Psoas muscle (tissue), 8 donors: ENCODE results near the gene OTOP3. TPM values are rescaled to one million over a fixed set of nuclear protein-coding genes. Genes with fewer than 3 reads are reported as not detected.

ENCODE experiments used
- ATAC-seq, 4 donors: fragments of 200-7000 bp; cut with Tn5 transposase; one replicate each; pipeline ENCODE4 v1.9.1; 2020; ENCODE audit warnings: moderate library complexity in 3 of 4, mild to moderate bottlenecking in 2 of 4
- DNase-seq, 2 donors: peaks; one replicate each; pipeline ENCODE4 v3.0.0-alpha.2; 2020
- H3K27ac ChIP-seq: fragments of 200-600 bp; one replicate; pipeline ENCODE4 v1.8.0; 2022
- H3K27me3 ChIP-seq, 3 donors: fragments of 200-600 bp in 1 of 3; one replicate each; pipeline versions ENCODE4 v1.6.1 to v1.8.0; 2013 to 2022; ENCODE audit warnings: low read length in 2 of 3, mild to moderate bottlenecking in 2 of 3, moderate library complexity in 1 of 3; ENCODE audit not compliant: insufficient read depth in 3 of 3
- H3K36me3 ChIP-seq, 2 donors: fragments of 200-600 bp in 1 of 2; one replicate each; pipeline versions ENCODE4 v1.6.1 to v1.8.0; 2013 to 2022; ENCODE audit warnings: low read depth in 1 of 2, mild to moderate bottlenecking in 1 of 2, moderate library complexity in 1 of 2; ENCODE audit not compliant: insufficient read depth in 1 of 2
- H3K4me1 ChIP-seq: fragments of 200-600 bp; one replicate; pipeline ENCODE4 v1.8.0; 2022
- H3K4me3 ChIP-seq: fragments of 200-600 bp; one replicate; pipeline ENCODE4 v1.8.0; 2022; ENCODE audit warnings: mild to moderate bottlenecking
- H3K9me3 ChIP-seq: fragments of 200-600 bp; one replicate; pipeline ENCODE4 v1.8.0; 2022
- CTCF ChIP-seq: fragments of 200-600 bp; IDR thresholded peaks from one replicate; pipeline ENCODE4 v1.8.0; 2022; ENCODE audit warnings: antibody characterized with exemption
- WGBS, 3 donors: extraction: QIAGEN DNeasy Blood & Tissue Kit; methylation state at CpG; one replicate each; pipeline versions ENCODE4 v1.1.6 to v1.1.7; 2013; 5-methylcytosine and 5-hydroxymethylcytosine counted together
- intact Hi-C, 2 donors: fragments of 100-400 bp; cut with DNase I; formaldehyde crosslinking; loops; one replicate each; pipeline versions ENCODE4 v1.11.0 to v1.14.2; 2022
- polyA plus RNA-seq, 3 donors: library from polyadenylated mRNA; stranded (reverse); fragments of 200-250 nt; gene quantifications; one replicate each; pipeline ENCODE4 v1.2.3, GENCODE V29; 2013
- total RNA-seq, 4 donors: library from RNA; stranded (reverse); fragmentation: NEBNext Ultra II Directional in 2 of 4; extraction: Animal tissue kit (Norgen Biotek cat#: 25700) in 2 of 4; gene quantifications; one replicate each; pipeline versions ENCODE4 v1.2.1 to v1.2.4, GENCODE V29; 2021 to 2023
- donor health status: healthy with polysubstance abuse.
- donor health status: DM: no; HTN: no; CAD: no; lungs with moderate emphysema.
- donor health status: Bipolar disorder and iron deficiency.
- donor health status: healthy.
- donor health status: DM: yes; HTN: yes; CAD: no.
- donor health status: DM: no; HTN: no; CAD: no.
- donor health status: DM: no; HTN: no; CAD: no.
- donor health status: DM: yes; HTN: yes; CAD: no.

The OTOP3 gene
- total and polyA plus RNA-seq, 7 donors, result 0.04 TPM; not detected in 6

DNA sequence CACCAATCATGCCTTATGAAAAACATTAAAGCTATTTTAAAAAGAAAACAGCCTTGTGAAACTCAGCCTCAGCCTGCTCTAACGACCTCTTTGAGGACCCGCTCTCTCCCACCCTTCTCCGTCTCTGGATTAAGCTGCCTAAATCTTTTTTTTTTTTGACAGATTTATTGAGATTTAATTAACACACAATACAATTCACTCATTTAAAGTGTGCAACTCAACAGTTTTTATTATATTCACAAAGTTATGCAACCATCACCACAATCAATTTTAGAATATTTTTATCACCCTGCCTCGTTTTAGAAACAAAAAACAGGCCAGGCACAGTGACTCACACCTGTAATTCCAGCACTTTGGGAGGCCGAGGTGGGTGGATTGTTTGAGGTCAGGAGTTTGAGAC is 60.1 kb downstream of the OTOP3 start:
- 86 to 91% (median 87%) methylated on average over 5 of the region's 5 CpGs for WGBS, 3 donors
- ATAC-seq (no peak), DNase-seq (no peak)
- TF ChIP-seq CTCF, result no peak
- Histone ChIP-seq H3K4me1 (peaks cover 4% of the 10 kb centered on the region), H3K36me3 (no peaks in the 10 kb centered on the region), H3K4me3 (no peak overlapping the region), H3K9me3 (no peaks in the 10 kb centered on the region), H3K27me3 (no peaks in the 10 kb centered on the region), H3K27ac (no peak overlapping the region)
- intact Hi-C loops, result no loop called here

DNA sequence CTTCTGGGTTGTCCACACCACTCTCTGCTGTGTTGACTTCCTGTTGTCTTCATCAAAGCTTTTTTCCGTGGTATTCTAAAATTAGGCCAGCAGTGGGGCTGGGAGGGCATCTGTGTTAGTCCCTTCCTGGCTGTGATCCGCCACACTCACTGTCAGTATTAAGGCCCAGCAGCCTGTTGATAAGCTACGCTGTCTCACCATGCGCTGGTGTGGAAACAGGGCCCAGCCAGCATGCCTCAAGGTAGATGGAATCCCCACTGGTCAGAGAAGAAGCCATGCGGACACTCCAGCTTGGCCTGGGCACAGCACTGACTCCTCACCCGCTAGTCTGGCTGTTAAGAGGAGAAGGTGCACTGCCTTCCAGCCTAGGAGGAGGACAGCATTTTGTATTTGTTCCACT is 63.1 kb downstream of the OTOP3 start:
- Histone ChIP-seq H3K27me3 (no peaks in the 10 kb centered on the region), H3K4me1 (no peaks in the 10 kb centered on the region), H3K36me3 (no peaks in the 10 kb centered on the region), H3K4me3 (no peak overlapping the region), H3K9me3 (no peaks in the 10 kb centered on the region), H3K27ac (no peak overlapping the region)
- DNase-seq (peak in 1 of 2 donors; percentile 21), ATAC-seq (no peak)
- TF ChIP-seq CTCF, result no peak
- intact Hi-C loops, result no loop called here
- 75 to 85% (median 81%) methylated on average over 6 of the region's 6 CpGs for WGBS, 3 donors

DNA sequence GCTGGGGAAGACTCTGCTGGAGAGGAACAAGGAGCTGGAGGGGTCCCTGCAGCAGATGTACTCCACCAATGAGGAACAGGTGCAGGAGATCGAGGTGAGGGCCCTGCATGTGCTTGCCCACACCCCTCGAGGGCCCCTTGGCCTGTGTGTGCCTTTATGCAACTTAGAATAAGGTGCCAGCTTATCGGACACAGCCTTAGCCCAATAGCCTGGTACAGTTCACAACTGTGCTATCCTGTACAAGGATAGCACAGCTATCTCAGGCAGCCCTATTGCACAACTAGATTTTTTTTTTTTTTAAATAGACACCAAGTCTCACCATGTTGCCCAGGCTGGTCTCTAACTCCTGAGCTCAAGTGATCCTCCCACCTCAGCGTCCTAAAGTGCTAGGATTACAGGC is 63.8 kb downstream of the OTOP3 start:
- Histone ChIP-seq H3K9me3 (no peaks in the 10 kb centered on the region), H3K27me3 (no peaks in the 10 kb centered on the region), H3K4me3 (no peak overlapping the region), H3K4me1 (no peaks in the 10 kb centered on the region), H3K36me3 (no peaks in the 10 kb centered on the region), H3K27ac (no peak overlapping the region)
- no peak for TF ChIP-seq CTCF
- ATAC-seq (no peak), DNase-seq (peak in 1 of 2 donors; percentile 15)
- 62 to 77% (median 76%) methylated on average over 4 of the region's 4 CpGs for WGBS, 3 donors
- intact Hi-C loops, result no loop called here

Other genes with a start within 250 kb of the OTOP3 start
- under 1 TPM in 2 of 4 donors, not detected in 2; 0.32 to 0.39 TPM for gene CD300LF, start 223.0 kb upstream of the OTOP3 start, total RNA-seq
- gene CD300LF, start 223.0 kb upstream of the OTOP3 start, polyA plus RNA-seq, result under 1 TPM in 2 of 3 donors, not detected in 1; 0.09 to 0.16 TPM
- under 1 TPM; 0.62 to 0.78 (median 0.67) TPM for gene RAB37, start 198.6 kb upstream of the OTOP3 start, total RNA-seq
- under 1 TPM; 0.69 to 0.82 (median 0.75) TPM for gene RAB37, start 198.6 kb upstream of the OTOP3 start, polyA plus RNA-seq
- gene NHERF1, start 187.3 kb upstream of the OTOP3 start, total RNA-seq, result 10 to 100 TPM in 1 of 4 donors, 1 to 10 TPM in 3; 3.9 to 16.6 (median 4.9) TPM
- gene NHERF1, start 187.3 kb upstream of the OTOP3 start, polyA plus RNA-seq, result 10 to 100 TPM in 1 of 3 donors, 1 to 10 TPM in 2; 2.4 to 37.1 (median 3.1) TPM
- 10 to 100 TPM; 15.2 to 32.8 (median 19.9) TPM for gene NAT9, start 159.6 kb upstream of the OTOP3 start, total RNA-seq
- 10 to 100 TPM; 25.8 to 52.5 (median 25.8) TPM for gene NAT9, start 159.6 kb upstream of the OTOP3 start, polyA plus RNA-seq
- gene GRIN2C, start 76.0 kb upstream of the OTOP3 start, total RNA-seq, result under 1 TPM; 0.20 to 0.74 (median 0.37) TPM
- under 1 TPM; 0.06 to 0.40 (median 0.10) TPM for gene GRIN2C, start 76.0 kb upstream of the OTOP3 start, polyA plus RNA-seq
- gene FDXR, start 62.9 kb upstream of the OTOP3 start, total RNA-seq, result 1 to 10 TPM; 3.0 to 7.9 (median 4.2) TPM
- 1 to 10 TPM; 3.4 to 4.7 (median 3.7) TPM for gene FDXR, start 62.9 kb upstream of the OTOP3 start, polyA plus RNA-seq
- gene FADS6, start 42.3 kb upstream of the OTOP3 start, total RNA-seq, result not detected
- under 1 TPM in 1 of 3 donors, not detected in 2; 0.01 TPM for gene FADS6, start 42.3 kb upstream of the OTOP3 start, polyA plus RNA-seq
- not detected for gene USH1G, start 12.6 kb upstream of the OTOP3 start, total RNA-seq
- not detected for gene USH1G, start 12.6 kb upstream of the OTOP3 start, polyA plus RNA-seq
- gene OTOP2, start 11.6 kb upstream of the OTOP3 start, total RNA-seq, result not detected
- gene OTOP2, start 11.6 kb upstream of the OTOP3 start, polyA plus RNA-seq, result not detected
- gene HID1, start 36.9 kb downstream of the OTOP3 start, total RNA-seq, result 10 to 100 TPM in 1 of 4 donors, 1 to 10 TPM in 3; 1.7 to 10.4 (median 2.8) TPM
- gene HID1, start 36.9 kb downstream of the OTOP3 start, polyA plus RNA-seq, result 1 to 10 TPM; 2.3 to 4.8 (median 2.3) TPM
- 1 to 10 TPM; 1.4 to 3.4 (median 2.7) TPM for gene CDR2L, start 51.7 kb downstream of the OTOP3 start, total RNA-seq
- 1 to 10 TPM; 1.3 to 1.7 (median 1.5) TPM for gene CDR2L, start 51.7 kb downstream of the OTOP3 start, polyA plus RNA-seq
- gene MRPL58, start 76.8 kb downstream of the OTOP3 start, total RNA-seq, result 10 to 100 TPM; 50.4 to 70.6 (median 59.2) TPM
- 10 to 100 TPM; 64.1 to 80.6 (median 76.2) TPM for gene MRPL58, start 76.8 kb downstream of the OTOP3 start, polyA plus RNA-seq
- gene ATP5PD, start 111.1 kb downstream of the OTOP3 start, total RNA-seq, result 100 to 1,000 TPM; 409 to 577 (median 500) TPM
- 100 to 1,000 TPM; 619 to 931 (median 653) TPM for gene ATP5PD, start 111.1 kb downstream of the OTOP3 start, polyA plus RNA-seq
- 10 to 100 TPM; 29.2 to 38.7 (median 35.2) TPM for gene KCTD2, start 111.3 kb downstream of the OTOP3 start, total RNA-seq
- 10 to 100 TPM; 26.9 to 71.2 (median 29.7) TPM for gene KCTD2, start 111.3 kb downstream of the OTOP3 start, polyA plus RNA-seq
- gene SLC16A5, start 152.1 kb downstream of the OTOP3 start, total RNA-seq, result 10 to 100 TPM in 1 of 4 donors, 1 to 10 TPM in 3; 5.6 to 10.7 (median 8.1) TPM
- gene SLC16A5, start 152.1 kb downstream of the OTOP3 start, polyA plus RNA-seq, result 1 to 10 TPM; 1.2 to 4.5 (median 3.8) TPM
- gene ARMC7, start 174.1 kb downstream of the OTOP3 start, total RNA-seq, result 1 to 10 TPM; 2.7 to 7.0 (median 3.6) TPM
- 1 to 10 TPM; 3.3 to 6.4 (median 4.9) TPM for gene ARMC7, start 174.1 kb downstream of the OTOP3 start, polyA plus RNA-seq
- 10 to 100 TPM; 16.4 to 44.2 (median 29.4) TPM for gene NT5C, start 195.8 kb downstream of the OTOP3 start, total RNA-seq
- 10 to 100 TPM; 19.7 to 84.0 (median 56.3) TPM for gene NT5C, start 195.8 kb downstream of the OTOP3 start, polyA plus RNA-seq
- 100 to 1,000 TPM in 2 of 4 donors, 10 to 100 TPM in 2; 50.1 to 232 (median 85.0) TPM for gene JPT1, start 218.6 kb downstream of the OTOP3 start, total RNA-seq
- gene JPT1, start 218.6 kb downstream of the OTOP3 start, polyA plus RNA-seq, result 100 to 1,000 TPM in 1 of 3 donors, 10 to 100 TPM in 2; 79.2 to 164 (median 92.6) TPM
- 100 to 1,000 TPM; 161 to 203 (median 185) TPM for gene SUMO2, start 247.1 kb downstream of the OTOP3 start, total RNA-seq
- gene SUMO2, start 247.1 kb downstream of the OTOP3 start, polyA plus RNA-seq, result 10 to 100 TPM; 50.1 to 60.4 (median 56.2) TPM